Measurements from ENCODE around the gene GPSM1.

Gene GPSM1

GRCh38 chr9:136321561-136321960 lies 5.8 kb upstream of the GPSM1 start:
- DNase-seq (ENCODE audit: extremely low read depth, insufficient read length): no peak
- Histone ChIP-seq H3K27me3 (replicated peaks; ENCODE audit: control insufficient read depth, insufficient read depth, low read length) (peaks cover 5% of the 10 kb centered on the region), H3K36me3 (ENCODE audit: control insufficient read depth, insufficient read depth, low read length) (no peaks in the 10 kb centered on the region), H3K4me3 (replicated peaks; ENCODE audit: low read depth, low read length) (no peak overlapping the region)
- no peak for TF ChIP-seq CTCF (IDR thresholded peaks at IDR 0.05; ENCODE audit: insufficient read depth, low read length, poor library complexity, severe bottlenecking)

DNA sequence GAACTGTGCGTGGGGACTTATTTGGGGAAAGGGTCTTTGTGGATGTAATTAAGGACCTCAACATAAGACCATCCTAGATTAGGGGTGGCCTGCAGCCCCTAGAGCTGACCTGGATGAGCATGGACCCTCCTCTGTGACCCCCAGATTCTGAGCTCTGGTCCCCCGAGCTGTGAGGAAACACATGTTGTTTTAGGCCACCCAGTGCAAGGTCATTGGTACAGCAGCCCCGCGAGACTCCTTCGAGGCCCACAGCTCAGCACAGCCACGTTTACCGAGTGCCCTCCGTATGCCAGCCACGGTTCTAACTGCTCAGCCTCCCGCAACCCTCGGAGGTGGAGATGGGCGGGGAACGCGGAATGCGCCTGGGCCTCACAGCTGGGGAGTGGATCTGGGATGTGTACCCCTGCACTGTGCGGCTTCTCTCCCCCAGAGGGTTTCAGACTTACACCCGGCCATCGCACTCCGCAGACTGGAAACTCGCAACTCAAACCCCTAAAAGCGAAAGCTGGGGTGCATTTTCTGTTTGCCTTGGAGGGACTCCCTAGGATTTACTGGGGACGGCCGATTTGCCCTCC lies 4.5 kb upstream of the GPSM1 start:
- no peak overlapping the region for H3K4me3 ChIP-seq (replicated peaks; ENCODE audit: low read depth, low read length)
- TF ChIP-seq CTCF (IDR thresholded peaks at IDR 0.05; ENCODE audit: insufficient read depth, low read length, poor library complexity, severe bottlenecking): no peak
- peaks cover 3% of the 10 kb centered on the region for H3K27me3 ChIP-seq (replicated peaks; ENCODE audit: control insufficient read depth, insufficient read depth, low read length)
- no peaks in the 10 kb centered on the region for H3K36me3 ChIP-seq (ENCODE audit: control insufficient read depth, insufficient read depth, low read length)
- DNase-seq (ENCODE audit: extremely low read depth, insufficient read length): no peak

DNA sequence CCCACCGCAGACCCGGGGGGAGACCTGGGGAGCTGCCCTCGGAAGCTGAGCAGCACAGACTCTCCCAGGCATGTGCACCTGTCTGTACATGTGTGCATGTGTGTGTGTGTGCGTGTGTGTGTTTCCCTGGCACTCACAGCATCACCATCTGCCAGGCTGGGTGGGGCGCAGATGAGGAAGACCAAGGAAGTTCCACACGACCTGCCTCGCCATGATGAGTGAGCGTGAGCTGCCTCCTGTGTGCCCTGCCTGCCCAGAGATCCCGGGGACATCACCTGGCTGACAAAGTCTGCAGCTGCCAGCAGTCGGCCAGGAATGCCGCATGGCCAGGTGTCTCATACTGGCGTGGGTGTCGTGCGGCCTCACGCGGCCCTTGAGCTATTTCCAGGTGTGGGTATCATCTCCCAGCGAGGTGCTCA lies 4.0 kb upstream of the GPSM1 start:
- Histone ChIP-seq H3K27me3 (replicated peaks; ENCODE audit: control insufficient read depth, insufficient read depth, low read length) (peaks cover 3% of the 10 kb centered on the region), H3K4me3 (replicated peaks; ENCODE audit: low read depth, low read length) (no peak overlapping the region), H3K36me3 (ENCODE audit: control insufficient read depth, insufficient read depth, low read length) (no peaks in the 10 kb centered on the region)
- no peak for TF ChIP-seq CTCF (IDR thresholded peaks at IDR 0.05; ENCODE audit: insufficient read depth, low read length, poor library complexity, severe bottlenecking)
- DNase-seq (ENCODE audit: extremely low read depth, insufficient read length): no peak

GRCh38 chr9:136324501-136325300 lies 2.6 kb upstream of the GPSM1 start:
- Histone ChIP-seq H3K27me3 (replicated peaks; ENCODE audit: control insufficient read depth, insufficient read depth, low read length) (peaks cover 3% of the 10 kb centered on the region), H3K36me3 (ENCODE audit: control insufficient read depth, insufficient read depth, low read length) (no peaks in the 10 kb centered on the region), H3K4me3 (replicated peaks; ENCODE audit: low read depth, low read length) (no peak overlapping the region)
- no peak for TF ChIP-seq CTCF (IDR thresholded peaks at IDR 0.05; ENCODE audit: insufficient read depth, low read length, poor library complexity, severe bottlenecking)
- DNase-seq (ENCODE audit: extremely low read depth, insufficient read length): no peak

- TF ChIP-seq CTCF (IDR thresholded peaks at IDR 0.05; ENCODE audit: insufficient read depth, low read length, poor library complexity, severe bottlenecking): no peak
- no peak overlapping the region for H3K4me3 ChIP-seq (replicated peaks; ENCODE audit: low read depth, low read length)
Measured at GRCh38 chr9:136325358-136325757, 2.0 kb upstream of the GPSM1 start.

More at GRCh38 chr9:136325358-136325757, 2.0 kb upstream of the GPSM1 start:
- no peak for DNase-seq (ENCODE audit: extremely low read depth, insufficient read length)
- no peaks in the 10 kb centered on the region for H3K36me3 ChIP-seq (ENCODE audit: control insufficient read depth, insufficient read depth, low read length)
- peaks cover 3% of the 10 kb centered on the region for H3K27me3 ChIP-seq (replicated peaks; ENCODE audit: control insufficient read depth, insufficient read depth, low read length)

All from GM06990 (cell line).